GM12878 (cell line): Measurements from ENCODE around the gene MOGAT3. TPM values are rescaled to one million over a fixed set of nuclear protein-coding genes. Genes with fewer than 3 reads are reported as not detected.

Experiments used
- MYC ChIP-seq: IDR thresholded peaks from 2 replicates; pipeline ENCODE4 v1.6.1; 2011; ENCODE audit warnings: mild to moderate bottlenecking, low read length, moderate library complexity, inconsistent platforms; ENCODE audit not compliant: insufficient read depth, insufficient replicate concordance, insufficient read length, severe bottlenecking
- SIN3A ChIP-seq: IDR thresholded peaks from 2 replicates; pipeline ENCODE4 v1.6.1; 2012; ENCODE audit warnings: low read depth, low read length, improper control_type of control experiment
- SRF ChIP-seq, 2 experiments: IDR thresholded peaks; 2 replicates each; pipeline ENCODE4 v1.6.1; 2011; ENCODE audit warnings: low read depth in 2 of 2, low read length in 2 of 2, mild to moderate bottlenecking in 1 of 2, moderate library complexity in 1 of 2
- ZNF24 ChIP-seq: fragments of 450-650 bp; IDR thresholded peaks from 2 replicates; pipeline ENCODE4 v1.6.1; 2017; ENCODE audit warnings: antibody characterized with exemption, mild to moderate bottlenecking
- polyA plus RNA-seq, 11 experiments: library from polyadenylated mRNA; depleted of rRNA in 4 of 11; unstranded in 6 of 11; stranded (reverse) in 5 of 11; fragments of >200 nt; fragmentation: Nextera tagmentation in 4 of 11; fragmentation: Illumina TruSeq in 1 of 11; extraction: Ambion mirVana in 4 of 11; extraction: Trizol in 1 of 11; gene quantifications; 1 replicate in 1 of 11; 2 replicates in 10 of 11; pipeline versions ENCODE4 v1.2.1 to v1.2.3, GENCODE V29; 2011 to 2016; ENCODE audit warnings: inconsistent platforms in 2 of 11, missing spikeins in 2 of 11, low read depth in 1 of 11
- total RNA-seq, 4 experiments: library from RNA; depleted of rRNA in 3 of 4; stranded (reverse); fragments of >200 nt in 3 of 4; fragmentation: Illumina TruSeq in 1 of 4; extraction: Trizol in 1 of 4; gene quantifications; 2 replicates each; pipeline versions ENCODE4 v1.2.1 to v1.2.3, GENCODE V29; 2013 to 2021
- TF ChIP-seq, protein P1 (sequence below): fragments of 150-350 bp; IDR thresholded peaks from 2 replicates; pipeline ENCODE4 v1.6.1; 2014; ENCODE audit warnings: mild to moderate bottlenecking, low read depth, low read length
- TF ChIP-seq, protein P2 (sequence below): fragments of 450-650 bp; conservative IDR thresholded peaks from 2 replicates; pipeline ENCODE4 v1.6.1; 2017; ENCODE audit warnings: mild to moderate bottlenecking, moderate library complexity
- TF ChIP-seq, protein P3 (sequence below): fragments of 450-650 bp; formaldehyde crosslinking; IDR thresholded peaks from 2 replicates; pipeline ENCODE4 v1.5.0; 2022; ENCODE audit warnings: mild to moderate bottlenecking, missing genetic modification characterization
- TF ChIP-seq, protein P4 (sequence below): IDR thresholded peaks from 2 replicates; pipeline ENCODE4 v1.6.1; 2012; ENCODE audit warnings: improper control_type of control experiment, low read depth, low read length; ENCODE audit not compliant: insufficient replicate concordance
- TF ChIP-seq, protein P5 (sequence below): fragments of 450-650 bp; IDR thresholded peaks from 2 replicates; pipeline ENCODE4 v1.6.1; 2018; ENCODE audit warnings: borderline replicate concordance, mild to moderate bottlenecking; ENCODE audit not compliant: partially characterized antibody

The MOGAT3 gene
- total and polyA plus RNA-seq, 10 of the 15 experiments (the other 5 are each of a cell fraction or from before 2014, with no cell fraction given): 0.11 TPM; not detected in 9

DNA sequence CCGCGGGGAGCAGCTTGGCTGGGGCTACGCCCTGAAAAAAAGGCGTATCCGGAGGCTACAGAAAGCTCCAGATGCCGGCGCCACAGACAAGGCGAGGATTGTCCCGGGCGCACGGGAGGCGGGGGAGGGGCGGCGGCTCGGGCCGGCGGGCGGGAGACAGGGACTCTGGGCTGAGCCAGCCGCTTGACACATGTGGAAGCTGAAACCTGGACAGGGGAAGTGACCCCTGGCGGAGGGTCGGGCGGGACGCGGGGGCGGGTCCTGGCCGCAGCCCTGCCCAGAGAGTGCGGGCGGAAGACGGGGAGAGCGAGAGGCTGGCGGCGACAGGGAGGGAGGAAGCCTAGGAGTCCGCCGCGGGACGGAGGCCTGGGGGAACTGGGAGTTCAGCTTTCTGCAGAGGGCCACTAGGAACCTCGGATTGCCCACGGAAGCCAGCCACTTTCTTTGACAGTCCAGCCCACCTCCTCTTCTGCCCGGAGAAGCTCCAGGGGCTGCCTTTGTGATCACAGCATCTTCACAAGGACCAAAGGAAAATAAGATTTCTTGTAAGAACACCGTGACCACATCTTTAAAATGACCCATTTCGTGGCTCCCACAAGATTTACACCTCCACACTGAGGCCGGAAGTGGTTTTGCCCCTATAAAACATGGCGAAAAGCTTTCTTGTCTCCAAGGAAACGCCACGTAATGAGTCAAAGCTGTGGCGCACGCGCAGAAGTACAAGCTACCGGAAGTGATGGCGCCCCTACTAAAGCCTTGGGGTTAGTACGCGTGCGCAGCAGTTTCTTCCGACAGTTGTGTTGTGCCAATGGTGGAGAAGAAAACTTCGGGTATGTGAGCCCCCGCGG, 16.8 kb upstream of the MOGAT3 start, which contains the start of the genes PLOD3 and ZNHIT1 (continued):
- TF ChIP-seq SRF (IDR thresholded peaks at IDR 0.05; ENCODE audit: low read depth in 2 of 2, low read length in 2 of 2): peak in 1 of 2 experiments; percentile 45; a peak in 1 of 4 replicates
- TF ChIP-seq, protein P1, sequence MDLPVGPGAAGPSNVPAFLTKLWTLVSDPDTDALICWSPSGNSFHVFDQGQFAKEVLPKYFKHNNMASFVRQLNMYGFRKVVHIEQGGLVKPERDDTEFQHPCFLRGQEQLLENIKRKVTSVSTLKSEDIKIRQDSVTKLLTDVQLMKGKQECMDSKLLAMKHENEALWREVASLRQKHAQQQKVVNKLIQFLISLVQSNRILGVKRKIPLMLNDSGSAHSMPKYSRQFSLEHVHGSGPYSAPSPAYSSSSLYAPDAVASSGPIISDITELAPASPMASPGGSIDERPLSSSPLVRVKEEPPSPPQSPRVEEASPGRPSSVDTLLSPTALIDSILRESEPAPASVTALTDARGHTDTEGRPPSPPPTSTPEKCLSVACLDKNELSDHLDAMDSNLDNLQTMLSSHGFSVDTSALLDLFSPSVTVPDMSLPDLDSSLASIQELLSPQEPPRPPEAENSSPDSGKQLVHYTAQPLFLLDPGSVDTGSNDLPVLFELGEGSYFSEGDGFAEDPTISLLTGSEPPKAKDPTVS: no peak
- TF ChIP-seq, protein P2, sequence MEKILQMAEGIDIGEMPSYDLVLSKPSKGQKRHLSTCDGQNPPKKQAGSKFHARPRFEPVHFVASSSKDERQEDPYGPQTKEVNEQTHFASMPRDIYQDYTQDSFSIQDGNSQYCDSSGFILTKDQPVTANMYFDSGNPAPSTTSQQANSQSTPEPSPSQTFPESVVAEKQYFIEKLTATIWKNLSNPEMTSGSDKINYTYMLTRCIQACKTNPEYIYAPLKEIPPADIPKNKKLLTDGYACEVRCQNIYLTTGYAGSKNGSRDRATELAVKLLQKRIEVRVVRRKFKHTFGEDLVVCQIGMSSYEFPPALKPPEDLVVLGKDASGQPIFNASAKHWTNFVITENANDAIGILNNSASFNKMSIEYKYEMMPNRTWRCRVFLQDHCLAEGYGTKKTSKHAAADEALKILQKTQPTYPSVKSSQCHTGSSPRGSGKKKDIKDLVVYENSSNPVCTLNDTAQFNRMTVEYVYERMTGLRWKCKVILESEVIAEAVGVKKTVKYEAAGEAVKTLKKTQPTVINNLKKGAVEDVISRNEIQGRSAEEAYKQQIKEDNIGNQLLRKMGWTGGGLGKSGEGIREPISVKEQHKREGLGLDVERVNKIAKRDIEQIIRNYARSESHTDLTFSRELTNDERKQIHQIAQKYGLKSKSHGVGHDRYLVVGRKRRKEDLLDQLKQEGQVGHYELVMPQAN: peak; percentile 62
- TF ChIP-seq MYC: no peak
- no peak for TF ChIP-seq ZNF24
- TF ChIP-seq, protein P3, sequence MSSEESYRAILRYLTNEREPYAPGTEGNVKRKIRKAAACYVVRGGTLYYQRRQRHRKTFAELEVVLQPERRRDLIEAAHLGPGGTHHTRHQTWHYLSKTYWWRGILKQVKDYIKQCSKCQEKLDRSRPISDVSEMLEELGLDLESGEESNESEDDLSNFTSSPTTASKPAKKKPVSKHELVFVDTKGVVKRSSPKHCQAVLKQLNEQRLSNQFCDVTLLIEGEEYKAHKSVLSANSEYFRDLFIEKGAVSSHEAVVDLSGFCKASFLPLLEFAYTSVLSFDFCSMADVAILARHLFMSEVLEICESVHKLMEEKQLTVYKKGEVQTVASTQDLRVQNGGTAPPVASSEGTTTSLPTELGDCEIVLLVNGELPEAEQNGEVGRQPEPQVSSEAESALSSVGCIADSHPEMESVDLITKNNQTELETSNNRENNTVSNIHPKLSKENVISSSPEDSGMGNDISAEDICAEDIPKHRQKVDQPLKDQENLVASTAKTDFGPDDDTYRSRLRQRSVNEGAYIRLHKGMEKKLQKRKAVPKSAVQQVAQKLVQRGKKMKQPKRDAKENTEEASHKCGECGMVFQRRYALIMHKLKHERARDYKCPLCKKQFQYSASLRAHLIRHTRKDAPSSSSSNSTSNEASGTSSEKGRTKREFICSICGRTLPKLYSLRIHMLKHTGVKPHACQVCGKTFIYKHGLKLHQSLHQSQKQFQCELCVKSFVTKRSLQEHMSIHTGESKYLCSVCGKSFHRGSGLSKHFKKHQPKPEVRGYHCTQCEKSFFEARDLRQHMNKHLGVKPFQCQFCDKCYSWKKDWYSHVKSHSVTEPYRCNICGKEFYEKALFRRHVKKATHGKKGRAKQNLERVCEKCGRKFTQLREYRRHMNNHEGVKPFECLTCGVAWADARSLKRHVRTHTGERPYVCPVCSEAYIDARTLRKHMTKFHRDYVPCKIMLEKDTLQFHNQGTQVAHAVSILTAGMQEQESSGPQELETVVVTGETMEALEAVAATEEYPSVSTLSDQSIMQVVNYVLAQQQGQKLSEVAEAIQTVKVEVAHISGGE (CRISPR knock-in tag): no peak
- TF ChIP-seq SIN3A: peak; percentile 84; the same call in 1 of the 2 replicates
- TF ChIP-seq, protein P4, sequence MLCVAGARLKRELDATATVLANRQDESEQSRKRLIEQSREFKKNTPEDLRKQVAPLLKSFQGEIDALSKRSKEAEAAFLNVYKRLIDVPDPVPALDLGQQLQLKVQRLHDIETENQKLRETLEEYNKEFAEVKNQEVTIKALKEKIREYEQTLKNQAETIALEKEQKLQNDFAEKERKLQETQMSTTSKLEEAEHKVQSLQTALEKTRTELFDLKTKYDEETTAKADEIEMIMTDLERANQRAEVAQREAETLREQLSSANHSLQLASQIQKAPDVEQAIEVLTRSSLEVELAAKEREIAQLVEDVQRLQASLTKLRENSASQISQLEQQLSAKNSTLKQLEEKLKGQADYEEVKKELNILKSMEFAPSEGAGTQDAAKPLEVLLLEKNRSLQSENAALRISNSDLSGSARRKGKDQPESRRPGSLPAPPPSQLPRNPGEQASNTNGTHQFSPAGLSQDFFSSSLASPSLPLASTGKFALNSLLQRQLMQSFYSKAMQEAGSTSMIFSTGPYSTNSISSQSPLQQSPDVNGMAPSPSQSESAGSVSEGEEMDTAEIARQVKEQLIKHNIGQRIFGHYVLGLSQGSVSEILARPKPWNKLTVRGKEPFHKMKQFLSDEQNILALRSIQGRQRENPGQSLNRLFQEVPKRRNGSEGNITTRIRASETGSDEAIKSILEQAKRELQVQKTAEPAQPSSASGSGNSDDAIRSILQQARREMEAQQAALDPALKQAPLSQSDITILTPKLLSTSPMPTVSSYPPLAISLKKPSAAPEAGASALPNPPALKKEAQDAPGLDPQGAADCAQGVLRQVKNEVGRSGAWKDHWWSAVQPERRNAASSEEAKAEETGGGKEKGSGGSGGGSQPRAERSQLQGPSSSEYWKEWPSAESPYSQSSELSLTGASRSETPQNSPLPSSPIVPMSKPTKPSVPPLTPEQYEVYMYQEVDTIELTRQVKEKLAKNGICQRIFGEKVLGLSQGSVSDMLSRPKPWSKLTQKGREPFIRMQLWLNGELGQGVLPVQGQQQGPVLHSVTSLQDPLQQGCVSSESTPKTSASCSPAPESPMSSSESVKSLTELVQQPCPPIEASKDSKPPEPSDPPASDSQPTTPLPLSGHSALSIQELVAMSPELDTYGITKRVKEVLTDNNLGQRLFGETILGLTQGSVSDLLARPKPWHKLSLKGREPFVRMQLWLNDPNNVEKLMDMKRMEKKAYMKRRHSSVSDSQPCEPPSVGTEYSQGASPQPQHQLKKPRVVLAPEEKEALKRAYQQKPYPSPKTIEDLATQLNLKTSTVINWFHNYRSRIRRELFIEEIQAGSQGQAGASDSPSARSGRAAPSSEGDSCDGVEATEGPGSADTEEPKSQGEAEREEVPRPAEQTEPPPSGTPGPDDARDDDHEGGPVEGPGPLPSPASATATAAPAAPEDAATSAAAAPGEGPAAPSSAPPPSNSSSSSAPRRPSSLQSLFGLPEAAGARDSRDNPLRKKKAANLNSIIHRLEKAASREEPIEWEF: no peak
- TF ChIP-seq, protein P5, sequence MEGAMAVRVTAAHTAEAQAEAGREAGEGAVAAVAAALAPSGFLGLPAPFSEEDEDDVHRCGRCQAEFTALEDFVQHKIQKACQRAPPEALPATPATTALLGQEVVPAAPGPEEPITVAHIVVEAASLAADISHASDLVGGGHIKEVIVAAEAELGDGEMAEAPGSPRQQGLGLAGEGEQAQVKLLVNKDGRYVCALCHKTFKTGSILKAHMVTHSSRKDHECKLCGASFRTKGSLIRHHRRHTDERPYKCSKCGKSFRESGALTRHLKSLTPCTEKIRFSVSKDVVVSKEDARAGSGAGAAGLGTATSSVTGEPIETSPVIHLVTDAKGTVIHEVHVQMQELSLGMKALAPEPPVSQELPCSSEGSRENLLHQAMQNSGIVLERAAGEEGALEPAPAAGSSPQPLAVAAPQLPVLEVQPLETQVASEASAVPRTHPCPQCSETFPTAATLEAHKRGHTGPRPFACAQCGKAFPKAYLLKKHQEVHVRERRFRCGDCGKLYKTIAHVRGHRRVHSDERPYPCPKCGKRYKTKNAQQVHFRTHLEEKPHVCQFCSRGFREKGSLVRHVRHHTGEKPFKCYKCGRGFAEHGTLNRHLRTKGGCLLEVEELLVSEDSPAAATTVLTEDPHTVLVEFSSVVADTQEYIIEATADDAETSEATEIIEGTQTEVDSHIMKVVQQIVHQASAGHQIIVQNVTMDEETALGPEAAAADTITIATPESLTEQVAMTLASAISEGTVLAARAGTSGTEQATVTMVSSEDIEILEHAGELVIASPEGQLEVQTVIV: peak; percentile 30
